Measurements from ENCODE around the gene S100A2. TPM values are rescaled to one million over a fixed set of nuclear protein-coding genes. Genes with fewer than 3 reads are reported as not detected.

Gene S100A2
- total and polyA plus RNA-seq, 2 of the 13 experiments (the other 11 are each of a cell fraction or from before 2014, with no cell fraction given), result 1.2 TPM

GRCh38 chr1:153566414-153567371, 1.0 kb upstream of the S100A2 start (continued):
- no peak for TF ChIP-seq SUZ12 (IDR thresholded peaks at IDR 0.05; ENCODE audit: low read depth, low read length)
- TF ChIP-seq ZSCAN20 (CRISPR knock-in tag; IDR thresholded peaks at IDR 0.05; ENCODE audit: borderline replicate concordance), result no peak
- TF ChIP-seq ESRRA (CRISPR knock-in tag; IDR thresholded peaks at IDR 0.05; ENCODE audit: low read depth), result peak; percentile 35; the same call in 1 of the 2 replicates
- TF ChIP-seq ZFP62 (CRISPR knock-in tag; IDR thresholded peaks at IDR 0.05), result no peak
- no peak; the same call in 1 of the 2 replicates for TF ChIP-seq CTCF (CRISPR knock-in tag; IDR thresholded peaks at IDR 0.05)
- TF ChIP-seq ZNF343 (CRISPR knock-in tag; IDR thresholded peaks at IDR 0.05), result 0 out of 2 replicates have a peak, but pooled peaks have one; percentile 40
- no peak for TF ChIP-seq ZNF510 (CRISPR knock-in tag; IDR thresholded peaks at IDR 0.05; ENCODE audit: low read depth)
- no peak for TF ChIP-seq ATF7 (IDR thresholded peaks at IDR 0.05)
- TF ChIP-seq ATF7 (CRISPR knock-in tag; IDR thresholded peaks at IDR 0.05), result no peak
- no peak for TF ChIP-seq NFIB (CRISPR knock-in tag; IDR thresholded peaks at IDR 0.05; ENCODE audit: borderline replicate concordance)
- TF ChIP-seq ZNF501 (CRISPR knock-in tag; IDR thresholded peaks at IDR 0.05), result no peak
- no peak for TF ChIP-seq ZNF280B (CRISPR knock-in tag; IDR thresholded peaks at IDR 0.05; ENCODE audit: borderline replicate concordance)
- no peak for TF ChIP-seq ATRX (CRISPR knock-in tag; IDR thresholded peaks at IDR 0.05; ENCODE audit: borderline replicate concordance)
- TF ChIP-seq CEBPG (CRISPR knock-in tag; IDR thresholded peaks at IDR 0.05), result no peak
- TF ChIP-seq ADNP (CRISPR knock-in tag; IDR thresholded peaks at IDR 0.05), result no peak
- TF ChIP-seq HNF4A (CRISPR knock-in tag; IDR thresholded peaks at IDR 0.05), result no peak
- TF ChIP-seq RXRA (CRISPR knock-in tag; IDR thresholded peaks at IDR 0.05), result peak; percentile 78
- no peak for TF ChIP-seq ZNF772 (CRISPR knock-in tag; IDR thresholded peaks at IDR 0.05)
- no peak for TF ChIP-seq ZNF224 (CRISPR knock-in tag; IDR thresholded peaks at IDR 0.05)
- TF ChIP-seq ZNF432 (CRISPR knock-in tag; IDR thresholded peaks at IDR 0.05; ENCODE audit: borderline replicate concordance), result no peak
- no peak for TF ChIP-seq PAF1 (CRISPR knock-in tag; IDR thresholded peaks at IDR 0.05)
- no peak for TF ChIP-seq FOXK1 (CRISPR knock-in tag; IDR thresholded peaks at IDR 0.05; ENCODE audit: borderline replicate concordance, low read depth)
- peak; percentile 65; the same call in 1 of the 2 replicates for TF ChIP-seq SP5 (CRISPR knock-in tag; IDR thresholded peaks at IDR 0.05; ENCODE audit: borderline replicate concordance, low read depth)
- TF ChIP-seq ZNF225 (CRISPR knock-in tag; IDR thresholded peaks at IDR 0.05), result no peak
- no peak for TF ChIP-seq ZNF382 (CRISPR knock-in tag; IDR thresholded peaks at IDR 0.05; ENCODE audit: borderline replicate concordance)
- peak; percentile 37; the same call in 1 of the 2 replicates for TF ChIP-seq KLF6 (CRISPR knock-in tag; IDR thresholded peaks at IDR 0.05)
- TF ChIP-seq NFRKB (IDR thresholded peaks at IDR 0.05), result no peak
- TF ChIP-seq ZFY (CRISPR knock-in tag; IDR thresholded peaks at IDR 0.05), result no peak
- TF ChIP-seq CCDC6 (CRISPR knock-in tag; IDR thresholded peaks at IDR 0.05), result no peak
- no peak for TF ChIP-seq RAD21 (CRISPR knock-in tag; IDR thresholded peaks at IDR 0.05)
- no peak for TF ChIP-seq TBL1XR1 (IDR thresholded peaks at IDR 0.05; ENCODE audit: borderline replicate concordance, low read length, partially characterized antibody)

Data from HepG2 (cell line).